Right lobe of liver (tissue), 6 donors: Measurements from ENCODE around the gene NKG7. TPM values are rescaled to one million over a fixed set of nuclear protein-coding genes. Genes with fewer than 3 reads are reported as not detected.

Source experiments
- ATAC-seq, 4 donors: fragments of 200-7000 bp; cut with Tn5 transposase; one replicate each; pipeline ENCODE4 v1.9.1; 2020; ENCODE audit warnings: mild to moderate bottlenecking in 4 of 4, moderate library complexity in 4 of 4
- DNase-seq, 3 donors: peaks; one replicate each; pipeline ENCODE4 v3.0.0-alpha.2; 2020
- H3K27ac ChIP-seq, 3 donors: fragments of 200-600 bp; one replicate each; pipeline ENCODE4 v1.8.0; 2022
- H3K27me3 ChIP-seq, 2 donors: fragments of 200-600 bp; one replicate each; pipeline ENCODE4 v1.8.0; 2022
- H3K36me3 ChIP-seq, 4 donors: fragments of 200-600 bp; sonication (generic) in 1 of 4; one replicate each; pipeline versions ENCODE4 v1.5.1 to v1.8.0; 2017 to 2022; ENCODE audit warnings: control low read depth in 1 of 4
- H3K4me1 ChIP-seq, 4 donors: fragments of 200-600 bp; sonication (generic) in 1 of 4; one replicate each; pipeline versions ENCODE4 v1.5.1 to v1.8.0; 2017 to 2022; ENCODE audit warnings: control low read depth in 1 of 4
- H3K4me3 ChIP-seq, 3 donors: fragments of 200-600 bp; one replicate each; pipeline ENCODE4 v1.8.0; 2022
- H3K9me3 ChIP-seq, 4 donors: fragments of 200-600 bp; sonication (generic) in 1 of 4; one replicate each; pipeline versions ENCODE4 v1.5.1 to v1.8.0; 2017 to 2022; ENCODE audit warnings: control low read depth in 1 of 4
- CTCF ChIP-seq, 4 donors: fragments of 200-600 bp in 3 of 4; fragments of 450-650 bp in 1 of 4; IDR thresholded peaks; one replicate each; pipeline versions ENCODE4 v1.5.1 to v1.8.0; 2016 to 2022; ENCODE audit warnings: antibody characterized with exemption in 4 of 4, mild to moderate bottlenecking in 2 of 4
- POLR2A ChIP-seq: fragments of 450-650 bp; IDR thresholded peaks from one replicate; pipeline ENCODE4 v1.6.1; 2017; ENCODE audit warnings: antibody characterized with exemption, mild to moderate bottlenecking
- WGBS: methylation state at CpG from one replicate; pipeline ENCODE4 v1.1.6; 2018; ENCODE audit warnings: low coverage, low lambda C conversion rate; ENCODE audit not compliant: insufficient coverage; ENCODE audit errors: missing lambda C conversion rate; 5-methylcytosine and 5-hydroxymethylcytosine counted together
- intact Hi-C, 2 donors: fragments of 100-400 bp; cut with DNase I; formaldehyde crosslinking; loops; one replicate each; pipeline versions ENCODE4 v1.11.2 to v1.14.1; 2022
- total RNA-seq, 6 experiments: library from RNA; depleted of rRNA in 2 of 6; stranded (reverse); fragments of >200 nt in 2 of 6; fragmentation: NEBNext Ultra II Directional in 3 of 6; extraction: Animal tissue kit (Norgen Biotek cat#: 25700) in 3 of 6; gene quantifications; one replicate each; pipeline versions ENCODE4 v1.1.0 to v1.2.4, GENCODE V29; 2016 to 2023
- donor health status: DM: no; HTN: yes; CAD: no.
- donor health status: DM: no; HTN: no; CAD: no.
- donor health status: DM: no; HTN: no; CAD: no.
- donor health status: DM: no; HTN: yes; CAD: no.
- donor health status: DM: no; HTN: yes; CAD: no.

NKG7 gene
- total RNA-seq, 6 experiments from 2014 or later: 1.7 to 7.7 (median 4.1) TPM

- 62% methylated on average over 8 of the region's 8 CpGs for WGBS
- TF ChIP-seq POLR2A: no peak
- TF ChIP-seq CTCF (IDR thresholded peaks at IDR 0.05): no peak
- DNase-seq (no peak), ATAC-seq (no peak)
- H3K36me3 ChIP-seq: no peaks in the 10 kb centered on the region
- no peaks in the 10 kb centered on the region for H3K9me3 ChIP-seq
- peaks cover 0 to 3% (median 0%) of the 10 kb centered on the region in 4 donors for H3K4me1 ChIP-seq
- H3K4me3 ChIP-seq: no peak overlapping the region
- no peaks in the 10 kb centered on the region for H3K27me3 ChIP-seq
- intact Hi-C loops: no loop called here
- no peak overlapping the region for H3K27ac ChIP-seq
Measured at GRCh38 chr19:51391073-51391611, 18.7 kb upstream of the NKG7 start.

DNA sequence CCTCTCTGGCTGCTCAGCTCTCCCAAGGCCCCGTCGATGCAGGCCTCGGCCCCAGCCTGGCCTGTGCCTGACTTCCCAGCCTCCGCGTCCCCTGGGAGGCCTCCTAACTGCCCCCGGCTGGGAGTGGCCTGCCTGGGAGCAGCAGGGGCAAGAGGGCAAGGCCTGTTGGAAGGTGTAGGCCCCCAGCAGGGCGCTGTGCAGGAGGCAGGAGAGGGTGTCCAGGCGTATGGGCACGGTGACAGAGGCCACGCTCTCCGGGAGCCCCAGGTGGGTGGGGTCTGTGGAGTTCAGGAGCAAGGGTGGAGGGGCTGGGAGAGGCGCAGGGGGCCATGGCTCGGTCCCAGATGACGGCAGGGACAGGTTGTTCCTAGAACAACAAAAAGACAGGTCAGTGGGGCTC is 16.7 kb upstream of the NKG7 start:
- Histone ChIP-seq H3K9me3 (no peaks in the 10 kb centered on the region), H3K36me3 (no peaks in the 10 kb centered on the region), H3K27me3 (no peaks in the 10 kb centered on the region), H3K4me1 (no peaks in the 10 kb centered on the region), H3K27ac (no peak overlapping the region), H3K4me3 (no peak overlapping the region)
- TF ChIP-seq POLR2A: no peak
- no peak for TF ChIP-seq CTCF (IDR thresholded peaks at IDR 0.05)
- ATAC-seq: peak in 1 of 4 donors; percentile 27
- intact Hi-C loops: no loop called here
- WGBS: 71% methylated on average over 3 of the region's 14 CpGs
- no peak for DNase-seq

DNA sequence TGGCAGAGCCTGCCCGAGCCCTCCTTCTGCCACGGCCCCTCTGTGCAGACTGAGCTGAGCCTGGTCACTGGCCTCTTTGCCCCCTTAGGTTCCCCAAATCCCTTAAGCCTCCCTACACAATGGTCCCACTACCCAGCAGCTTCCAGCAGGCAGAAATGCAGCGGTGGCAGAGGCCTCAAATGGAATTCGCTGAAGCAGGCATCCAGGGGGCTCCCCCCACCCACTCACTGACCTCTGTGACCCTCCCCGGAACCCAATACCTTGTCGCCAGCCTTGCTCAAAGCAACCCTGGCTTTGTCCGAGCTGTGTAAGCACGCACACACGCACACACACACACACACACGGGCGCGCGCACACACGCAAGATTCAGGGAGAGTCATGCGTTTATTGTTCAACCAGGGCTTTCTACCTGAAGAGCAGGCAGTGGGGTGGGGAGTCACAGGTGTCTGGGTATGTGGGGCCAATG is 15.5 kb upstream of the NKG7 start, which contains the start of gene LIM2:
TSS of gene LIM2 (minus strand) at position 51 of the 466 bp plus-strand sequence. CDS start 531 bp downstream, outside the sequence.
- intact Hi-C loops: no loop called here
- H3K9me3 ChIP-seq: no peaks in the 10 kb centered on the region
- DNase-seq (no peak), ATAC-seq (no peak)
- no peaks in the 10 kb centered on the region for H3K36me3 ChIP-seq
- no peak within 1 kb of the TSS for H3K27ac ChIP-seq
- no peaks in the 10 kb centered on the region for H3K4me1 ChIP-seq
- no peak within 1 kb of the TSS for H3K4me3 ChIP-seq
- 85% methylated on average over 13 of the region's 15 CpGs for WGBS
- no peaks in the 10 kb centered on the region for H3K27me3 ChIP-seq
- no peak for TF ChIP-seq CTCF (IDR thresholded peaks at IDR 0.05)
- no peak for TF ChIP-seq POLR2A

- DNase-seq (no peak), ATAC-seq (peak in 1 of 4 donors; percentile 8)
- Histone ChIP-seq H3K4me3 (no peak overlapping the region), H3K9me3 (no peaks in the 10 kb centered on the region), H3K36me3 (no peaks in the 10 kb centered on the region), H3K4me1 (no peaks in the 10 kb centered on the region), H3K27ac (no peak overlapping the region), H3K27me3 (no peaks in the 10 kb centered on the region)
- TF ChIP-seq CTCF (IDR thresholded peaks at IDR 0.05) (no peak), POLR2A (no peak)
- 68% methylated on average over 5 of the region's 14 CpGs for WGBS
- intact Hi-C loops: no loop called here
Measured at GRCh38 chr19:51386882-51387520, 14.5 kb upstream of the NKG7 start.
